ENCODE results near the gene HIGD1B. TPM values are rescaled to one million over a fixed set of nuclear protein-coding genes. Genes with fewer than 3 reads are reported as not detected.

The HIGD1B gene
- total RNA-seq, 1 donor from 2014 or later = not detected

- H3K9me3 Mint-ChIP-seq = no peaks in the 10 kb centered on the region
- peaks cover 41% of the 10 kb centered on the region for H3K36me3 Mint-ChIP-seq (ENCODE audit: low read depth)
- no peaks in the 10 kb centered on the region for H3K27me3 Mint-ChIP-seq
- intact Hi-C loops (cut with micrococcal nuclease) = no loop called here
- no peak overlapping the region for H3K27ac Mint-ChIP-seq
- no peak for DNase-seq
- no peak overlapping the region for H3K4me3 Mint-ChIP-seq
- H3K4me1 Mint-ChIP-seq = no peaks in the 10 kb centered on the region
These were observed 1.3 kb downstream of the HIGD1B start for GRCh38 chr17:44848961-44849489.

DNA sequence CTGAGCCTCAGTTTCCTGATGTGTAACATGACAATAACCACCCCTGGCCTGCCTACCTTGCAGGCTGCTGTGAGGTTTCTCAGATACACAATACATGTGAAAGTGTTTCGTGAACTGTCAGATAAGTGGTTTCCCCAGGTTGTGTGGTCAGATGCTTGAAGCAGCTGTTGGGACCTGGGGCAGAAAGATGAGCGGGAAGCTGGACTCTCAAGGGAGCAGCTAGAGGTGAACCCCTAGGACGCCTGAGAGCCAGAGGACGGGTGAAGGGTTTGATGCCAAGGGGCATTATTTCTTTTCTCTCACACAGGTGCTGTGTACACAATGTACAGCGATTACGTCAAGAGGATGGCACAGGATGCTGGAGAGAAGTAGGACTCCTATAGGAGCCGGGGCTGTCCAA, 2.3 kb downstream of the HIGD1B start:
- Mint-ChIP-seq H3K27ac (no peak overlapping the region), H3K4me3 (no peak overlapping the region), H3K9me3 (no peaks in the 10 kb centered on the region), H3K4me1 (no peaks in the 10 kb centered on the region), H3K36me3 (ENCODE audit: low read depth) (peaks cover 50% of the 10 kb centered on the region), H3K27me3 (no peaks in the 10 kb centered on the region)
- intact Hi-C loops (cut with micrococcal nuclease) = no loop called here
- DNase-seq = no peak

DNA sequence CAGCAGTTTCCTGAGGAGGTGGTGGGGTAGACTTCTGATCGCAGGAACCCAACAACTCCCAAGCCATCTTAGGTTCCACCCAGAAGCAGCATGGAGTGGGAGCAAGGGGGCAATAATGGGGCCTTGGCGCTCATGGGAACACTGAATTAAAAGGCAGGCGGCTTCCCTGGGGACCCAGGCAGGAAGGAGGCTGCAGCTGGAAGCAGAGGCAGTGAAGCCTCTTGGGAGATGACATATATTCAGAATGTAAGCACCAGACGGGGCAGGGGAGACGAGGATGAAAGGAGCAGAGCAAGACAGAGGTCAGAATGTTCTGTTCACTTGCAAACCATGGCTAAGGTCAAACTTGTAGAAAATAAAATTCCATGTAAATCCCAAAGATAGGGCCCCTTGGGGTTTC, 2.9 kb downstream of the HIGD1B start:
- no peak for DNase-seq
- no peaks in the 10 kb centered on the region for H3K27me3 Mint-ChIP-seq
- no peak overlapping the region for H3K4me3 Mint-ChIP-seq
- H3K4me1 Mint-ChIP-seq = no peaks in the 10 kb centered on the region
- H3K36me3 Mint-ChIP-seq (ENCODE audit: low read depth) = peaks cover 53% of the 10 kb centered on the region
- intact Hi-C loops (cut with micrococcal nuclease) = no loop called here
- no peaks in the 10 kb centered on the region for H3K9me3 Mint-ChIP-seq
- H3K27ac Mint-ChIP-seq = no peak overlapping the region

DNA sequence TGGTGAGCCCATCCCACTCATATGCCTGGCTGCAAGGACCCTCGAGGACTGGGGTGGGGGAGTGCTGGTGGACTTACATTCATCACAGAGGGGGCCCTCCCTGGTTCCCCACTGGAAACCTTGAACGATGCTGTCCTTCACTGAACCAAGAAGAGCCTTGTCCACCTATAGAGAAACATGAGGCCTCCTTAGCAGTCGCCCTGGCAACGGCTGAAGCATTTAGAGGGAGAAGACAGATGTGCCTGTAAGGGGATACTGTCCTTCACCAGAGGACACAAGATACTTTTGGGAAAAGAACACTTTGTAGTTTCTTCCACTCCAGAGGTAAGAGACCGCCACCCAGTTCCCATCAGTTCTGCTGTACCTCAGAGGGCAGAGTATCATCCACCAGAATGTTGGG, 6.5 kb downstream of the HIGD1B start:
- Mint-ChIP-seq H3K36me3 (ENCODE audit: low read depth) (peaks cover 70% of the 10 kb centered on the region), H3K9me3 (no peaks in the 10 kb centered on the region), H3K27ac (no peak overlapping the region), H3K4me3 (no peak overlapping the region), H3K27me3 (no peaks in the 10 kb centered on the region), H3K4me1 (no peaks in the 10 kb centered on the region)
- intact Hi-C loops (cut with micrococcal nuclease) = no loop called here
- DNase-seq = no peak

DNA sequence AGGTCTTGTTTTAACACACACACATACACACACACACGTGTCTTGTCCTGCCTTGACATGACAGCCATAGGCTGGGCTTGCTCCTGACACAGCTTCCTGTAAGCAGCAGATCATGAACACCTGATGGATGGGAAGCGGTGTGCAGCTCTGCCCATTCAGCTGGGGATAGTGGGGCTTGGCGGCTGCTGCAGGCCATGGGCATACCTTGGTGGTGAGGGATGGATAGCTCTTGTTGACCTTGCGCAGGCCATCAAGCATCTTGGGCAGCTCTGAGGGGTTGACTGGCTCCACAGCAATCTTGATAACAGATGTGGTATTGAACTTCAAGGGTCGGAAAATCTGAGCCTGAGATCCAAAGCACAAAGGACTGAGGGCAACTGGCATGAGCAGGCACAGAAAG, 12.0 kb downstream of the HIGD1B start:
- no peak overlapping the region for H3K27ac Mint-ChIP-seq
- no peaks in the 10 kb centered on the region for H3K4me1 Mint-ChIP-seq
- H3K9me3 Mint-ChIP-seq = no peaks in the 10 kb centered on the region
- no peaks in the 10 kb centered on the region for H3K27me3 Mint-ChIP-seq
- peaks cover 68% of the 10 kb centered on the region for H3K36me3 Mint-ChIP-seq (ENCODE audit: low read depth)
- H3K4me3 Mint-ChIP-seq = no peak overlapping the region
- intact Hi-C loops (cut with micrococcal nuclease) = no loop called here
- no peak for DNase-seq

- no peaks in the 10 kb centered on the region for H3K9me3 Mint-ChIP-seq
- H3K36me3 Mint-ChIP-seq (ENCODE audit: low read depth) = peaks cover 54% of the 10 kb centered on the region
- no peak overlapping the region for H3K4me3 Mint-ChIP-seq
- no peaks in the 10 kb centered on the region for H3K4me1 Mint-ChIP-seq
- DNase-seq = no peak
- no peak overlapping the region for H3K27ac Mint-ChIP-seq
- intact Hi-C loops (cut with micrococcal nuclease) = no loop called here
- H3K27me3 Mint-ChIP-seq = no peaks in the 10 kb centered on the region
These were observed 14.7 kb downstream of the HIGD1B start for GRCh38 chr17:44862278-44862914.

GRCh38 chr17:44863061-44863918, 15.6 kb downstream of the HIGD1B start:
- no peak overlapping the region for H3K27ac Mint-ChIP-seq
- H3K9me3 Mint-ChIP-seq = no peaks in the 10 kb centered on the region
- DNase-seq = no peak
- H3K27me3 Mint-ChIP-seq = no peaks in the 10 kb centered on the region
- no peak overlapping the region for H3K4me3 Mint-ChIP-seq
- intact Hi-C loops (cut with micrococcal nuclease) = no loop called here
- peaks cover 58% of the 10 kb centered on the region for H3K36me3 Mint-ChIP-seq (ENCODE audit: low read depth)
- H3K4me1 Mint-ChIP-seq = no peaks in the 10 kb centered on the region

GRCh38 chr17:44864831-44865230, 17.1 kb downstream of the HIGD1B start:
- Mint-ChIP-seq H3K36me3 (ENCODE audit: low read depth) (peaks cover 59% of the 10 kb centered on the region), H3K4me1 (no peaks in the 10 kb centered on the region)

DNA sequence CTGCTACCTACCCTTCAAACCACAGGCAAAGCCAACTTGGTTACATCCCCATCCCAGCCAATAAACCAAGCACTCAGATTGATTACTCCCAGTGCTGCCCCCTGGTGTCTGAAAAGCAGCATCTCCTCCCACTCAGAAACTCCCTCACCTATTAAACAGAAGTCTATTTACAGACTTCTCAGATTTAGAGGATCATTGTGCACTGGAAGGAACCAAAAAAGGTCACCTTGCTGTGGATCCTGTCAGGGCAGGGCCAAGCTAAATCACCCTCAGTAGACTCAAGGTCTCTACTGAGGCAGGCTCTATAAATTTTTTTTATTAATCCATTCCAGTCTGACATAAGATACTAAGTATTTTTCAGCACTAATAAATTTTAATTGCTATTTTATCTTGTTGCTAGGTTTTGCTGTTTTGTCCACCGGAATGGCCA, 17.6 kb downstream of the HIGD1B start:
- intact Hi-C loops (cut with micrococcal nuclease) = loop anchor here (1.0 kb wide), 2 partner anchors 86 to 90 kb away; no protein-coding TSS in a partner anchor
- Mint-ChIP-seq H3K4me1 (no peaks in the 10 kb centered on the region), H3K4me3 (no peak overlapping the region), H3K36me3 (ENCODE audit: low read depth) (peaks cover 59% of the 10 kb centered on the region), H3K27ac (no peak overlapping the region), H3K9me3 (no peaks in the 10 kb centered on the region), H3K27me3 (no peaks in the 10 kb centered on the region)
- DNase-seq = peak; percentile 91

More at GRCh38 chr17:44864831-44865230, 17.1 kb downstream of the HIGD1B start:
- Mint-ChIP-seq H3K4me3 (no peak overlapping the region), H3K27me3 (no peaks in the 10 kb centered on the region), H3K27ac (no peak overlapping the region), H3K9me3 (no peaks in the 10 kb centered on the region)
- intact Hi-C loops (cut with micrococcal nuclease) = loop anchor here (1.0 kb wide), 2 partner anchors 86 to 90 kb away; no protein-coding TSS in a partner anchor
- DNase-seq = no peak

DNA sequence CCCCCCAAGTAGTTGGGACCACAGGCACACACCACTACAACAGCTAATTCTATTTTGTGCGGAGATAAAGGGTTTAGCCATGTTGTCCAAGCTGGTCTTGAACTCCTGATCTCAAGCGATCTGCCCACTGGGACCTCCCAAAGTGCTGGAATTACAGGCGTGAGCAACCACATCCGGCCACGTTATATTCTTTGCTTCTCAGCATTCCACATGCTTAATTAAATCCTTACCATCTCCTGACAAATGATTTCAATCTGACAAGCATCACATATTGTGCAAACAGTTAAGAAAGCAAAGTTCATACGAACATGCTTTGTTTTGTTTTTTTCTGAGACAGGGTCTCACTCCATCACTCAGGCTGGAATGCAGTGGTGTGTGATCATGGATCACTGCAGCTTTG, 18.2 kb downstream of the HIGD1B start:
- no peak overlapping the region for H3K27ac Mint-ChIP-seq
- no peak overlapping the region for H3K4me3 Mint-ChIP-seq
- intact Hi-C loops (cut with micrococcal nuclease) = loop anchor here (1.0 kb wide), 2 partner anchors 87 to 91 kb away; no protein-coding TSS in a partner anchor
- no peaks in the 10 kb centered on the region for H3K27me3 Mint-ChIP-seq
- peaks cover 57% of the 10 kb centered on the region for H3K36me3 Mint-ChIP-seq (ENCODE audit: low read depth)
- H3K9me3 Mint-ChIP-seq = no peaks in the 10 kb centered on the region
- H3K4me1 Mint-ChIP-seq = no peaks in the 10 kb centered on the region
- DNase-seq = no peak

DNA sequence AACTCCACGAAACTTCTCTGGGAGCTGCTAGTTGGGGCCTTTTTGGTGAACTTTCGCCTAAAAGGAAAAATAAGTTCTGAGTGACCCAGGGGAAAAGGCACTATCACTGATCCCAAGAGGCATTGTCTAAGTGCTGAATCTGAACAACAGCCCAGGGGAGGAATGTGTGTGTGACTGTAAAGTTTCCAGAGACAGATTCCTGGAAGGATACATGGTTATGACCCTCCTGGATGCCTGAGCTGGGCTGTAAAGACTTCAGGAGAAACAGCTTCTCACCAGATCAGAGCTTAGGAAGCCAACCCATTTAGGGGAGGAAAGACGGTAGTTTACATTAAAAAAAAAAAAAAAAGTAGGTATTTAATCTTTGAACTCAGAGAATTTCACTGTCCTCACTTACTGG, 20.2 kb downstream of the HIGD1B start:
- H3K27me3 Mint-ChIP-seq = no peaks in the 10 kb centered on the region
- no peak overlapping the region for H3K27ac Mint-ChIP-seq
- intact Hi-C loops (cut with micrococcal nuclease) = no loop called here
- H3K9me3 Mint-ChIP-seq = no peaks in the 10 kb centered on the region
- H3K4me3 Mint-ChIP-seq = no peak overlapping the region
- H3K4me1 Mint-ChIP-seq = no peaks in the 10 kb centered on the region
- DNase-seq = no peak
- H3K36me3 Mint-ChIP-seq (ENCODE audit: low read depth) = peaks cover 63% of the 10 kb centered on the region

GRCh38 chr17:44871556-44871955, 23.9 kb downstream of the HIGD1B start:
- Mint-ChIP-seq H3K4me3 (no peak overlapping the region), H3K9me3 (no peaks in the 10 kb centered on the region), H3K36me3 (ENCODE audit: low read depth) (peaks cover 60% of the 10 kb centered on the region), H3K27me3 (no peaks in the 10 kb centered on the region), H3K4me1 (no peaks in the 10 kb centered on the region), H3K27ac (no peak overlapping the region)
- DNase-seq = no peak
- intact Hi-C loops (cut with micrococcal nuclease) = no loop called here

DNA sequence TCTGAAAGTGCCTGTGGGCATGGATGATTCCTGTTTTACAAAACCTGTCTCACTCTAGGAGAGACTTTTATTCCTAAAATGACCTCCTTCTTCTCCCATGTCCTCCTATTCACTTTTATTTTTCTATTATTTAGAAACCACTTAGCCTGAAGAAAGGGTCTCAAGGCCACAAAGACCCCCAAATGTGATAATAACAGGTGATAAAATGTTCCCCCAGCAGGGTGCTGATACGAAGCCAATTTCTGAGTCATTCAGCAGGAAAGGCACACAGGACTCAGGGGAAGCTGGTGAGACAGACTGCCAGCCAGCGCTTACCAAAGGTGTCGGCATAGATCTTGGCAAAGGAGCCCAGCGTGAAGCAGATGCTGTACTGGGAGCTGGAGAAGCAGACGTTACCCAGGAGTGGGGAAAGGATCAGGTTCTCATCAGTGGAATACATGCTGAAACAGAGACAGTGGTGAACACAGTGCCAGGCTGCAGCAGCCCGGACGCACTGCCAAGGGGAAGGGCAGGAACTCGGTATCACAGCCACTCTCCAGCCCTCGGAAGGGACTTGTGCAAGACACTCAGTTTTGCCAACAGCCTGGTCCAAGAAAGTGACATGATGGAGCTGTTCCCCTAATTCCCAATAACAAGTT, 24.6 kb downstream of the HIGD1B start:
- no peak for DNase-seq
- Mint-ChIP-seq H3K27ac (no peak overlapping the region), H3K36me3 (ENCODE audit: low read depth) (peaks cover 59% of the 10 kb centered on the region), H3K27me3 (no peaks in the 10 kb centered on the region), H3K9me3 (no peaks in the 10 kb centered on the region), H3K4me1 (no peaks in the 10 kb centered on the region), H3K4me3 (no peak overlapping the region)
- intact Hi-C loops (cut with micrococcal nuclease) = no loop called here

- no peaks in the 10 kb centered on the region for H3K27me3 Mint-ChIP-seq
- intact Hi-C loops (cut with micrococcal nuclease) = no loop called here
- no peak for DNase-seq
- no peak overlapping the region for H3K4me3 Mint-ChIP-seq
- peaks cover 2% of the 10 kb centered on the region for H3K4me1 Mint-ChIP-seq
- no peak overlapping the region for H3K27ac Mint-ChIP-seq
- no peaks in the 10 kb centered on the region for H3K9me3 Mint-ChIP-seq
- H3K36me3 Mint-ChIP-seq (ENCODE audit: low read depth) = peaks cover 52% of the 10 kb centered on the region
These were observed 28.1 kb downstream of the HIGD1B start for GRCh38 chr17:44875761-44876160.

Measured in activated CD4-positive, alpha-beta T cell treated with anti-CD3 and anti-CD28 coated beads, Interleukin-2, amount 10 ng/mL, durations not matched to agents 24 days and 14 days (primary cell).